Astrocyte (in vitro differentiated cells and primary cell): ENCODE data around the gene INVS. TPM values are rescaled to one million over a fixed set of nuclear protein-coding genes. Genes with fewer than 3 reads are reported as not detected.

Source experiments
- DNase-seq: peaks from one replicate; pipeline ENCODE4 v3.0.0-alpha.2; 2010; ENCODE audit warnings: low read depth
- FAIRE-seq: peaks from 2 replicates; lab custom pipeline; 2011; peaks lifted over from hg19 to GRCh38; lab: Jason Lieb, UNC
- H2AFZ ChIP-seq: 2 replicates; pipeline ENCODE4 v1.6.0; 2012; ENCODE audit warnings: low read depth, low read length, inconsistent platforms
- H3K27ac ChIP-seq: 2 replicates; pipeline ENCODE4 v1.5.1; 2011; ENCODE audit warnings: low read depth, low read length, inconsistent platforms
- H3K27me3 ChIP-seq: 2 replicates; pipeline ENCODE4 v1.6.0; 2011; ENCODE audit warnings: low read length, inconsistent platforms; ENCODE audit not compliant: insufficient read depth
- H3K36me3 ChIP-seq: 2 replicates; pipeline ENCODE4 v1.5.1; 2011; ENCODE audit warnings: low read length, inconsistent platforms; ENCODE audit not compliant: insufficient read depth
- H3K4me1 ChIP-seq: 2 replicates; pipeline ENCODE4 v1.5.1; 2011; ENCODE audit warnings: low read length, inconsistent platforms; ENCODE audit not compliant: insufficient read depth
- H3K4me2 ChIP-seq: 2 replicates; pipeline ENCODE4 v1.6.0; 2012; ENCODE audit warnings: low read length, inconsistent platforms
- H3K4me3 ChIP-seq: 2 replicates; pipeline ENCODE4 v1.5.1; 2011; ENCODE audit warnings: low read depth, mild to moderate bottlenecking, low read length, inconsistent platforms; ENCODE audit not compliant: insufficient read depth
- H3K79me2 ChIP-seq: 2 replicates; pipeline ENCODE4 v1.6.0; 2012; ENCODE audit warnings: mild to moderate bottlenecking, low read length, inconsistent platforms; ENCODE audit not compliant: insufficient read depth
- H3K9ac ChIP-seq: 2 replicates; pipeline ENCODE4 v1.6.0; 2012; ENCODE audit warnings: mild to moderate bottlenecking, low read length, inconsistent platforms
- H3K9me3 ChIP-seq: 2 replicates; pipeline ENCODE4 v1.5.1; 2012; ENCODE audit warnings: low read depth, mild to moderate bottlenecking, low read length, inconsistent platforms; ENCODE audit not compliant: insufficient read depth
- H4K20me1 ChIP-seq: 2 replicates; pipeline ENCODE4 v1.6.0; 2012; ENCODE audit warnings: low read length, inconsistent platforms; ENCODE audit not compliant: insufficient read depth
- H3K27ac Mint-ChIP-seq: one replicate; pipeline ENCODE4 v1.8.0; 2021; ENCODE audit warnings: mild to moderate bottlenecking, mixed read lengths; ENCODE audit not compliant: unreplicated experiment
- H3K27me3 Mint-ChIP-seq: one replicate; pipeline ENCODE4 v1.8.0; 2021; ENCODE audit warnings: low read depth, mixed read lengths; ENCODE audit not compliant: unreplicated experiment
- H3K36me3 Mint-ChIP-seq: one replicate; pipeline ENCODE4 v1.8.0; 2021; ENCODE audit warnings: low read depth, mixed read lengths; ENCODE audit not compliant: unreplicated experiment
- H3K4me1 Mint-ChIP-seq: one replicate; pipeline ENCODE4 v1.8.0; 2021; ENCODE audit warnings: low read depth, mixed read lengths; ENCODE audit not compliant: unreplicated experiment
- H3K4me3 Mint-ChIP-seq: one replicate; pipeline ENCODE4 v1.8.0; 2021; ENCODE audit warnings: mild to moderate bottlenecking, moderate library complexity, mixed read lengths; ENCODE audit not compliant: unreplicated experiment
- H3K9me3 Mint-ChIP-seq: one replicate; pipeline ENCODE4 v1.8.0; 2021; ENCODE audit warnings: mild to moderate bottlenecking, mixed read lengths; ENCODE audit not compliant: unreplicated experiment
- CTCF ChIP-seq: IDR thresholded peaks from 2 replicates; pipeline ENCODE4 v1.5.1; 2011; ENCODE audit warnings: low read depth, mild to moderate bottlenecking, inconsistent platforms, low read length, moderate library complexity; ENCODE audit not compliant: insufficient read depth
- EZH2 ChIP-seq: IDR thresholded peaks from 2 replicates; pipeline ENCODE4 v1.6.1; 2012; ENCODE audit warnings: mild to moderate bottlenecking, low read length, inconsistent platforms; ENCODE audit not compliant: insufficient read depth
- total RNA-seq: library from RNA; stranded (reverse); gene quantifications from 2 replicates; pipeline ENCODE4 v1.2.1, GENCODE V29; 2021

Gene INVS
- total RNA-seq, 1 donor from 2014 or later: 17.5 TPM

GRCh38 chr9:100098046-100098886, 777 bp upstream of the INVS start:
- no peak for FAIRE-seq
- Mint-ChIP-seq H3K9me3 (no peaks in the 10 kb centered on the region), H3K36me3 (peaks cover 2% of the 10 kb centered on the region), H3K4me1 (peaks cover 14% of the 10 kb centered on the region), H3K4me3 (peak overlapping the region; percentile 98), H3K27ac (peak overlapping the region; percentile 97), H3K27me3 (no peaks in the 10 kb centered on the region)
- H3K79me2 ChIP-seq: peaks cover 59% of the 10 kb centered on the region
- no peaks in the 10 kb centered on the region for H3K27me3 ChIP-seq
- peak overlapping the region; percentile 79 for H3K27ac ChIP-seq
- H4K20me1 ChIP-seq: peaks cover 48% of the 10 kb centered on the region
- peak; percentile 34 for DNase-seq
- TF ChIP-seq CTCF: no peak
- no peak for TF ChIP-seq EZH2
- H2AFZ ChIP-seq: peak overlapping the region; percentile 86
- peaks cover 17% of the 10 kb centered on the region for H3K4me1 ChIP-seq
- H3K9ac ChIP-seq: peak overlapping the region; percentile 90
- H3K36me3 ChIP-seq: no peaks in the 10 kb centered on the region
- H3K9me3 ChIP-seq: no peaks in the 10 kb centered on the region
- peak overlapping the region; percentile 98 for H3K4me2 ChIP-seq
- peak overlapping the region; percentile 78 for H3K4me3 ChIP-seq

- peak overlapping the region; percentile 98 for H3K4me3 Mint-ChIP-seq
- no peaks in the 10 kb centered on the region for H3K36me3 ChIP-seq
- FAIRE-seq: no peak
These were observed 639 bp downstream of the INVS start for GRCh38 chr9:100099722-100100042.

More at GRCh38 chr9:100099722-100100042, 639 bp downstream of the INVS start:
- Histone ChIP-seq H3K79me2 (peaks cover 47% of the 10 kb centered on the region), H3K9ac (peak overlapping the region; percentile 90), H3K4me3 (peak overlapping the region; percentile 78), H3K27ac (peak overlapping the region; percentile 81), H3K4me1 (peaks cover 21% of the 10 kb centered on the region), H3K27me3 (no peaks in the 10 kb centered on the region), H4K20me1 (peaks cover 34% of the 10 kb centered on the region), H2AFZ (peak overlapping the region; percentile 96), H3K4me2 (peak overlapping the region; percentile 98), H3K9me3 (no peaks in the 10 kb centered on the region)
- H3K27me3 Mint-ChIP-seq: no peaks in the 10 kb centered on the region
- TF ChIP-seq CTCF (no peak), EZH2 (no peak)
- peaks cover 17% of the 10 kb centered on the region for H3K4me1 Mint-ChIP-seq
- peak overlapping the region; percentile 89 for H3K27ac Mint-ChIP-seq
- H3K36me3 Mint-ChIP-seq: peaks cover 4% of the 10 kb centered on the region
- no peaks in the 10 kb centered on the region for H3K9me3 Mint-ChIP-seq
- no peak for DNase-seq
